Measurements from ENCODE around the gene SMIM27. TPM values are rescaled to one million over a fixed set of nuclear protein-coding genes. Genes with fewer than 3 reads are reported as not detected.
"Not testable (repeated sequence)": the region's sequence is repeated elsewhere in the genome, so short reads cannot be mapped to it uniquely, and the experiment has no call there.

The SMIM27 gene
- total and polyA plus RNA-seq, 4 donors = 7.0 to 27.8 (median 21.2) TPM

DNA sequence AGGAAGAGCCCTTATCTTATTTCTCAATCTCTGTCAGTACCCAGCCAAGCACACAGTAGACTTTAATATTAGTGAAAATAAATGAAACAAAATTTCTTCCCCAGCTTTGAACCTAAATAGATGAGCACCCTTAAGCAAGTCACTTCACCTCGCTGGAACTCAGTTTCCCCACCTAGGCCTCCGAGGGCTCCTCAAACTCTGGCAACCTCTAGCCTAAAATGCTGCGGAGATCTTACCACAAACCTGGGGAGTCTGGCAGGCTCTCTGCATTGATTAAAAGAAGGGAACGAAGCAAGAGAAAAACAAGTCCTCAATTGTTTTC lies 26.5 kb upstream of the SMIM27 start:
- Histone ChIP-seq H3K4me1 (ENCODE audit: control insufficient read depth, insufficient read depth, low read length) (peaks cover 9% of the 10 kb centered on the region), H3K27me3 (ENCODE audit: control insufficient read depth, insufficient read depth, low read length) (no peaks in the 10 kb centered on the region), H3K27ac (ENCODE audit: low read depth, low read length) (peak overlapping the region; percentile 90), H3K9me3 (ENCODE audit: control insufficient read depth, insufficient read depth, low read length) (no peaks in the 10 kb centered on the region), H3K4me3 (ENCODE audit: low read depth, low read length) (peak overlapping the region; percentile 74), H3K36me3 (ENCODE audit: control insufficient read depth, insufficient read depth, low read length) (no peaks in the 10 kb centered on the region)
- DNase-seq (ENCODE audit: low read depth in 4 of 6, low spot score in 6 of 6) = no peak
- WGBS (ENCODE audit: insufficient coverage) = 27% methylated on average over 2 of the region's 4 CpGs

DNA sequence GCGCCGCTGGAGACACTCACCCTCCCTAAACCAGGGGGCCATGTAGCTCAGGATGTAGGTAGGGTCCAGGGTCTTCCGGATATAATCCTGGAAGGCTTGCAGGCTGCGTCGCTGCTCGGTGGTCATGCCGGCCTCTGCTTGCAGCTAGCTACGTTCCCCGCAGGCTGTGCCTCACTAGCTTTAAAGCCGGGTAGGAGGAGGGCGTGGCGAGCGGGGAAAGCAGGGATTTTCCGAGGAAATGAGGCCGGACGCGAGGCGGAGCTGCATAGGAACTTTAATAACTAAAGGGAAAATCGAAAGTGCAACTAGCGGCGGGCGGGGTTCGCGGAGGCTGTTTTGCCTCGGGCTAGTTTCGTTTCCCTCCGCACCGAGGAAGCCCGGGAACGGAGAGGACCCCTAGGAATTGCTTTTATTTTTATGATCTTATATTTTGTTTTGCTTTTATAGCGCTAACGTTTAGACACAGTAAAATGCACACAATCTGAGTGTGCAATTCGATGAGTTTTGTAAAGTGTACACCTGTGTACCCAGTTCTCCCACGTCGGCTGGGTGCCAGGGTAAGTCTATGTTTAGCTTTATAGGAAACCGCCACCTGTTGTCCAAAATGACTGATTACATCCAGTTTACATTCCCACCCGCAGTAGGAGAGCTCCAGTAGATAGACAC lies 26.0 kb upstream of the SMIM27 start, which contains the start of gene RIGI:
Gene RIGI (minus strand): TSS at position 156 of the 666 bp plus-strand sequence. CDS start 30 bp downstream, at position 126.
- peaks cover 9% of the 10 kb centered on the region for H3K4me1 ChIP-seq (ENCODE audit: control insufficient read depth, insufficient read depth, low read length)
- no peaks in the 10 kb centered on the region for H3K9me3 ChIP-seq (ENCODE audit: control insufficient read depth, insufficient read depth, low read length)
- no peaks in the 10 kb centered on the region for H3K36me3 ChIP-seq (ENCODE audit: control insufficient read depth, insufficient read depth, low read length)
- 0% methylated on average over 23 of the region's 37 CpGs for WGBS (ENCODE audit: insufficient coverage)
- H3K27ac ChIP-seq (ENCODE audit: low read depth, low read length) = peak within 1 kb of the TSS; percentile 90
- no peaks in the 10 kb centered on the region for H3K27me3 ChIP-seq (ENCODE audit: control insufficient read depth, insufficient read depth, low read length)
- DNase-seq (ENCODE audit: low read depth in 4 of 6, low spot score in 6 of 6) = peak; percentile 36 to 93 (median 60)
- peak within 1 kb of the TSS; percentile 74 for H3K4me3 ChIP-seq (ENCODE audit: low read depth, low read length)

DNA sequence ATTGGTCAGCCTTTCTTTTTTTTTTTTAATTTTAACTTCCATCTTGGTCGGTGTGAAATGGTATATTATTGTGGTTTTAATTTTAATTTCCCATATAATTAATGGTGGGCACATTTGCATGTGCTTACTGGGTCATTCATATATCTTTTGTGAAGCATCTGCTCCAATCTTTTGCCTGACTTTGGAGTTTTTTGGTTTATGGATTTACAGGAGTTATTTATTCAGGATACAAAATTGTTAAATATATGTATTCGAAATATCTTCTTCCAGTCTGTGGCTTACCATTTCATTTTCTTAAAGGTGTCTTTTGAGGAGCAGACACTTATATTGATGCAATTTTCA lies 25.4 kb upstream of the SMIM27 start:
- Histone ChIP-seq H3K4me1 (ENCODE audit: control insufficient read depth, insufficient read depth, low read length) (peaks cover 9% of the 10 kb centered on the region), H3K9me3 (ENCODE audit: control insufficient read depth, insufficient read depth, low read length) (no peaks in the 10 kb centered on the region), H3K36me3 (ENCODE audit: control insufficient read depth, insufficient read depth, low read length) (no peaks in the 10 kb centered on the region), H3K27me3 (ENCODE audit: control insufficient read depth, insufficient read depth, low read length) (no peaks in the 10 kb centered on the region), H3K27ac (ENCODE audit: low read depth, low read length) (peak overlapping the region; percentile 90), H3K4me3 (ENCODE audit: low read depth, low read length) (peak overlapping the region; percentile 74)
- WGBS (ENCODE audit: insufficient coverage) = no CpG with 5 or more reads among the region's 2 CpGs
- DNase-seq (ENCODE audit: low read depth in 4 of 6, low spot score in 6 of 6) = no peak

DNA sequence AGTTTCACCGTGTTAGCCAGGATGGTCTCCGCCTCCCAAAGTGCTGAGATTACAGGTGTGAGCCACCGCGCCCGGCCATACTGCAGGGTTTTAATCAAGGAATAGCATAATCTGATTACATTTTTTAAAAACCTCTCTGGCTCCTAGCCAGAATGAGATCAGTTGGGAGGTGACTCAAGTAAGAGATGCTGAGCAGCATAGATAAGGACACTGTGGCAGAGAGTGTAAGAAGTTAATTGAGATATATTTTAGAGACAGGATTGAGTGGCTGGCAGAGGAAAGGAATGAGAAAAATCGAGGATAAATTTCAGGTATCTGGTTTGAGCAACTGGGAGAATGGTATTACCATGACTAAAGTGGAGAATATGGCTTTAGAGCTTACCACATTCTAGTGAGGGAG lies 18.8 kb upstream of the SMIM27 start:
- no peak for DNase-seq (ENCODE audit: low read depth in 4 of 6, low spot score in 6 of 6)
- H3K4me3 ChIP-seq (ENCODE audit: low read depth, low read length) = no peak overlapping the region
- H3K9me3 ChIP-seq (ENCODE audit: control insufficient read depth, insufficient read depth, low read length) = no peaks in the 10 kb centered on the region
- H3K27ac ChIP-seq (ENCODE audit: low read depth, low read length) = no peak overlapping the region
- WGBS (ENCODE audit: insufficient coverage) = 97% methylated on average over 2 of the region's 6 CpGs
- no peaks in the 10 kb centered on the region for H3K4me1 ChIP-seq (ENCODE audit: control insufficient read depth, insufficient read depth, low read length)
- H3K27me3 ChIP-seq (ENCODE audit: control insufficient read depth, insufficient read depth, low read length) = no peaks in the 10 kb centered on the region
- H3K36me3 ChIP-seq (ENCODE audit: control insufficient read depth, insufficient read depth, low read length) = no peaks in the 10 kb centered on the region

DNA sequence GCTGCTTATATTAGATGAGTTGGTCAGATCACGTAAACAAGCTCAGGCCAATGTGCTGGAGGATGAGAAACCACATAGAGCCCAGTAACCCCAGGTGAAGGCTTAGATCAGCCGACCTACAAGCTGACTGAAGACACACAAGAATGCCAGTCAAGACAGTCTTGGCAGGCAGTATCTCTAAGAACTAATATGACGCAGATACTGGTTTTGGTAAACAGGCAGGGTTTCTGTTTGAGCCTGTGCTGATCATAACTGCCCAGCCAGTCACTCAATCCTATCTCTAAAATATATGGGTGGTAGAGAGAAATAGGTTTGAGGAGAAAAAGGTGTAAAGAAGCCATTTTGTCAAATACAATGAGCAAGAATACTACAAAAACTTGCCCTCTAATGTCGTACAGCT lies 18.3 kb upstream of the SMIM27 start:
- no peak overlapping the region for H3K4me3 ChIP-seq (ENCODE audit: low read depth, low read length)
- no peaks in the 10 kb centered on the region for H3K36me3 ChIP-seq (ENCODE audit: control insufficient read depth, insufficient read depth, low read length)
- H3K27me3 ChIP-seq (ENCODE audit: control insufficient read depth, insufficient read depth, low read length) = no peaks in the 10 kb centered on the region
- no peak for DNase-seq (ENCODE audit: low read depth in 4 of 6, low spot score in 6 of 6)
- no peak overlapping the region for H3K27ac ChIP-seq (ENCODE audit: low read depth, low read length)
- H3K9me3 ChIP-seq (ENCODE audit: control insufficient read depth, insufficient read depth, low read length) = no peaks in the 10 kb centered on the region
- H3K4me1 ChIP-seq (ENCODE audit: control insufficient read depth, insufficient read depth, low read length) = no peaks in the 10 kb centered on the region
- WGBS (ENCODE audit: insufficient coverage) = 91% methylated on average over 3 of the region's 4 CpGs

DNA sequence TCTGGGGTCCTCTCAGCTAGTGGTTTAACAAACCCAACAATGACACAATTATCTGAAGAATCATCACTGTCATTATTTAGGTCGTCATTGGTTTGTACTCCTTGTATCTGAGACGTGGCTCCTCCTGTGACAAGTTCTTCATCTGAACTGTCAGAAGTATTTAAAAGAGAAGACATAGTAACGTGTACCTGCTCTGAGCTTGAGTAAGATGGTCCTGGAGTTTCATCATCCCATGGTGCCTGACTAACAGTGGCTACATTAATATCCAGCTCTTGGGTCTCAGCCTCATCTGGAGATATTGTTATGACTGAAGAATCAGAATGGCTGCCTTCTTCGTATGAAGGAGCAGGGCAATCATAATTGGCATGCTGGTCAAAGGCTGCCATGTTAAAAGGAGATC lies 9.1 kb upstream of the SMIM27 start:
- H3K9me3 ChIP-seq (ENCODE audit: control insufficient read depth, insufficient read depth, low read length) = no peaks in the 10 kb centered on the region
- H3K4me3 ChIP-seq (ENCODE audit: low read depth, low read length) = no peak overlapping the region
- 89% methylated on average over 2 of the region's 4 CpGs for WGBS (ENCODE audit: insufficient coverage)
- H3K27ac ChIP-seq (ENCODE audit: low read depth, low read length) = no peak overlapping the region
- no peak for DNase-seq (ENCODE audit: low read depth in 4 of 6, low spot score in 6 of 6)
- peaks cover 2% of the 10 kb centered on the region for H3K4me1 ChIP-seq (ENCODE audit: control insufficient read depth, insufficient read depth, low read length)
- no peaks in the 10 kb centered on the region for H3K27me3 ChIP-seq (ENCODE audit: control insufficient read depth, insufficient read depth, low read length)
- H3K36me3 ChIP-seq (ENCODE audit: control insufficient read depth, insufficient read depth, low read length) = peaks cover 10% of the 10 kb centered on the region

DNA sequence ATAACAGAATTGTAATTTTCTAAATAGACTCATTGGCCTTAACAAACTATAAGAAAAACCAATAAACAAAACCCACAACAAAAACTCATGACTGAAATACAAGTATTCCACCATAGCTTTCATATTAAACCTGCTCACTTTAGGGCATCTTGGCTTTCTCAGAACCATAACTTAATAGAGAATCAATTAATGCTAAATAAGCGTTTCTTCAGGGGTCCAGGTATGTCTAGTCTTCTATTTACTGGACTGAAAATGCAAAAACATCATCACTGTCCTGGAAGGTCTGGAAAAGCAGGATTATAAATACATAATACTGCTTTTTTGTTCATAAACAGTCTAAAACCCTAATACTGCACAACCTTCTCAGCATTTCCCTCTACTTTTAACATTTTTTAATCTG lies 6.2 kb upstream of the SMIM27 start:
- Histone ChIP-seq H3K27me3 (ENCODE audit: control insufficient read depth, insufficient read depth, low read length) (no peaks in the 10 kb centered on the region), H3K4me3 (ENCODE audit: low read depth, low read length) (no peak overlapping the region), H3K27ac (ENCODE audit: low read depth, low read length) (no peak overlapping the region), H3K9me3 (ENCODE audit: control insufficient read depth, insufficient read depth, low read length) (no peaks in the 10 kb centered on the region), H3K4me1 (ENCODE audit: control insufficient read depth, insufficient read depth, low read length) (peaks cover 6% of the 10 kb centered on the region), H3K36me3 (ENCODE audit: control insufficient read depth, insufficient read depth, low read length) (peaks cover 5% of the 10 kb centered on the region)
- no peak for DNase-seq (ENCODE audit: low read depth in 4 of 6, low spot score in 6 of 6)
- WGBS (ENCODE audit: insufficient coverage) = no CpG with 5 or more reads among the region's 1 CpG

DNA sequence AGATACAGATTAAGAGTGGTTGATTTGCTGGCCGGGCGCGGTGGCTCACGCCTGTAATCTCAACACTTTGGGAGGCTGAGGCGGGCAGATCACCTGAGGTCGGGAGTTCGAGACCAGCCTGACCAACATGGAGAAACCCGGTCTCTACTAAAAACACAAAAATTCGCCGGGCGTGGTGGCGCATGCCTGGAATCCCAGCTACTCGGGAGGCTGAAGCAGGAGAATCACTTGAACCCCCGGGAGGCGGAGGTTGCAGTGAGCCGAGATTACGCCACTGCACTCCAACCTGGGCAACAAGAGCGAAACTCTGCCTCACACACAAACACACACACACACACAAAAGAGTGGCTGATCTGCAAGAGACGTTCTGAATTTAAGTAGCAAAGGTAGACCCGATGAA lies 3.9 kb upstream of the SMIM27 start:
- DNase-seq (ENCODE audit: low read depth in 4 of 6, low spot score in 6 of 6); H3K4me1 ChIP-seq (ENCODE audit: control insufficient read depth, insufficient read depth, low read length); H3K27ac ChIP-seq (ENCODE audit: low read depth, low read length); H3K9me3 ChIP-seq (ENCODE audit: control insufficient read depth, insufficient read depth, low read length); H3K36me3 ChIP-seq (ENCODE audit: control insufficient read depth, insufficient read depth, low read length); H3K4me3 ChIP-seq (ENCODE audit: low read depth, low read length); H3K27me3 ChIP-seq (ENCODE audit: control insufficient read depth, insufficient read depth, low read length): not testable (repeated sequence)
- 100% methylated on average over 14 of the region's 20 CpGs for WGBS (ENCODE audit: insufficient coverage)

DNA sequence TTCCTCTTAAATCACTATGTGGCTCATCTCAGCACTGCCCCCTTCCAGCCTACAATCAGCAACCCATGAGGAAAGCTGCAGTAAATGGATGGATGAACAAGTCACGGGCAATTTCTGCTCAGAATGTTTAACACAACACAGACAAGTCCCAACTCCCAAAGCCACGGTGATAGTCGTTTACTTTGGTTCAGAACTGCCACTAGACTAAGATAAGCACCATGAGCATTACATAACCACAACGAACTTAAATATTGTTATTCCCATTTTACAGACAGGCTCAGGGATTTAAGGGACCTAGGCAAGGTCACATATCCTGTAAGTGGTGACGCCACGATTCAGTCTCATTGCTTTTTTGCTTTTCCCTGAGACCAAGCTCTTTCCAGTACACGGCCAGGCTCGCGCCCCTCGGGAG lies 2.0 kb upstream of the SMIM27 start:
- peak overlapping the region; percentile 100 for H3K27ac ChIP-seq (ENCODE audit: low read depth, low read length)
- H3K9me3 ChIP-seq (ENCODE audit: control insufficient read depth, insufficient read depth, low read length) = no peaks in the 10 kb centered on the region
- DNase-seq (ENCODE audit: low read depth in 4 of 6, low spot score in 6 of 6) = peak in 3 of 6 donors; percentile 14 to 53 (median 19)
- WGBS (ENCODE audit: insufficient coverage) = 0% methylated on average over 7 of the region's 10 CpGs
- H3K4me1 ChIP-seq (ENCODE audit: control insufficient read depth, insufficient read depth, low read length) = peaks cover 11% of the 10 kb centered on the region
- H3K36me3 ChIP-seq (ENCODE audit: control insufficient read depth, insufficient read depth, low read length) = peaks cover 5% of the 10 kb centered on the region
- peak overlapping the region; percentile 97 for H3K4me3 ChIP-seq (ENCODE audit: low read depth, low read length)
- H3K27me3 ChIP-seq (ENCODE audit: control insufficient read depth, insufficient read depth, low read length) = no peaks in the 10 kb centered on the region

DNA sequence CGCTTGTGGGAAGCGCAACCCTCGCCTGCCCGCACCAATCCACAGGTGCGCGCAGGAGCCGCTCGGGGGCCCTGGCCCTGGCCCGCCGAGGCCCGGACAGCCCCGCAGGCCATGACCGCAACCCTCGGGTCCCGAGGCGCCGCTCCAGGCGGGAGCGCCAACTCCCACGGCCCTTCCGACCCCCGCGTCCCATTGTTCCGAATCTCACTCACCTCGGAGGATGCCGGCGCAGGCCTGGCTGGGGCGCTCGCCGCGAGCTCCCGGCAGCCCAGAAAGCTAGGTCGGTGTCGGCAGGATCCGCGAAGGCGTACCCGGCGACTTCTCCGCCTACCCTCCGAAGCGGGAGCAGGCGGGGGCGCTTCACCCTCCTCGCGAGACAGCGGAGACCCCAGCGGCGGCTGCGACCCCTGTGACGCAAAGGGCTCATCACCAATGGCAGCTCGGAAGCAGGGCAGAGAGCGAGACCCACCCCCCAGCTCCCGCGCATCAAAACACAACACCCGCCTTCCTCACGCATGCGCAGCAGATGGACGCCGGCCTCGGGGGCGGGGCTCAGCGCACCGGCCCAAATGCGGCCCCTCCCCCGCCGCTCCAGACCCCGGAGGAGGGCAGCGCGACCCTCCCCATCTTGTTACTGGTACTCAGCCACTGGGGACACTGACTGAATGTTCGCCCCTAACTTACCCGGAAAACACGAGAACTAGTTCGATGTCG lies 1.4 kb upstream of the SMIM27 start:
- peaks cover 11% of the 10 kb centered on the region for H3K4me1 ChIP-seq (ENCODE audit: control insufficient read depth, insufficient read depth, low read length)
- DNase-seq (ENCODE audit: low read depth in 4 of 6, low spot score in 6 of 6) = peak; percentile 89 to 99 (median 94)
- peak overlapping the region; percentile 100 for H3K27ac ChIP-seq (ENCODE audit: low read depth, low read length)
- no peaks in the 10 kb centered on the region for H3K27me3 ChIP-seq (ENCODE audit: control insufficient read depth, insufficient read depth, low read length)
- WGBS (ENCODE audit: insufficient coverage) = under 1% methylated on average over 70 of the region's 75 CpGs
- H3K9me3 ChIP-seq (ENCODE audit: control insufficient read depth, insufficient read depth, low read length) = no peaks in the 10 kb centered on the region
- peak overlapping the region; percentile 97 for H3K4me3 ChIP-seq (ENCODE audit: low read depth, low read length)
- H3K36me3 ChIP-seq (ENCODE audit: control insufficient read depth, insufficient read depth, low read length) = peaks cover 5% of the 10 kb centered on the region

All from spinal cord (tissue), 10 donors.